ENCODE data around the gene USH2A.

The USH2A gene

GRCh38 chr1:216422821-216423520 lies at the start of gene USH2A:
Gene USH2A, minus strand, starts transcription at chr1:216423448. Its CDS starts 1,112 bp downstream, at chr1:216422336.
- no peaks in the 10 kb centered on the region for H3K36me3 Mint-ChIP-seq (ENCODE audit: low read depth)
- no peak within 1 kb of the TSS for H3K4me3 Mint-ChIP-seq
- H3K9me3 Mint-ChIP-seq, result no peaks in the 10 kb centered on the region
- H3K27me3 Mint-ChIP-seq, result no peaks in the 10 kb centered on the region
- H3K4me1 Mint-ChIP-seq (ENCODE audit: low read depth), result no peaks in the 10 kb centered on the region
- intact Hi-C loops (cut with micrococcal nuclease), result no loop called here
- no peak within 1 kb of the TSS for H3K27ac Mint-ChIP-seq

GRCh38 chr1:216466162-216466801 lies 43.0 kb upstream of the USH2A start:
- H3K4me1 Mint-ChIP-seq (ENCODE audit: low read depth), result no peaks in the 10 kb centered on the region
- no peak overlapping the region for H3K4me3 Mint-ChIP-seq
- intact Hi-C loops (cut with micrococcal nuclease), result no loop called here
- H3K27ac Mint-ChIP-seq, result no peak overlapping the region
- H3K9me3 Mint-ChIP-seq, result no peaks in the 10 kb centered on the region
- H3K27me3 Mint-ChIP-seq, result no peaks in the 10 kb centered on the region
- H3K36me3 Mint-ChIP-seq (ENCODE audit: low read depth), result no peaks in the 10 kb centered on the region

- no peaks in the 10 kb centered on the region for H3K36me3 Mint-ChIP-seq (ENCODE audit: low read depth)
- H3K4me1 Mint-ChIP-seq (ENCODE audit: low read depth), result no peaks in the 10 kb centered on the region
- H3K9me3 Mint-ChIP-seq, result no peaks in the 10 kb centered on the region
- no peak overlapping the region for H3K4me3 Mint-ChIP-seq
- no peaks in the 10 kb centered on the region for H3K27me3 Mint-ChIP-seq
- no peak overlapping the region for H3K27ac Mint-ChIP-seq
- intact Hi-C loops (cut with micrococcal nuclease), result no loop called here
Measured at GRCh38 chr1:216464489-216464888, 41.2 kb upstream of the USH2A start.

GRCh38 chr1:216462066-216462775 lies 39.0 kb upstream of the USH2A start:
- Mint-ChIP-seq H3K4me3 (no peak overlapping the region), H3K27ac (no peak overlapping the region)

GRCh38 chr1:216461466-216461865 lies 38.2 kb upstream of the USH2A start:
- no peak overlapping the region for H3K27ac Mint-ChIP-seq
- H3K36me3 Mint-ChIP-seq (ENCODE audit: low read depth), result no peaks in the 10 kb centered on the region
- no peaks in the 10 kb centered on the region for H3K9me3 Mint-ChIP-seq
- no peaks in the 10 kb centered on the region for H3K4me1 Mint-ChIP-seq (ENCODE audit: low read depth)
- intact Hi-C loops (cut with micrococcal nuclease), result no loop called here
- no peak overlapping the region for H3K4me3 Mint-ChIP-seq
- no peaks in the 10 kb centered on the region for H3K27me3 Mint-ChIP-seq

More at GRCh38 chr1:216462066-216462775, 39.0 kb upstream of the USH2A start:
- Mint-ChIP-seq H3K36me3 (ENCODE audit: low read depth) (no peaks in the 10 kb centered on the region), H3K27me3 (no peaks in the 10 kb centered on the region), H3K9me3 (no peaks in the 10 kb centered on the region), H3K4me1 (ENCODE audit: low read depth) (no peaks in the 10 kb centered on the region)
- intact Hi-C loops (cut with micrococcal nuclease), result no loop called here

GRCh38 chr1:216459651-216460207 lies 36.5 kb upstream of the USH2A start:
- H3K36me3 Mint-ChIP-seq (ENCODE audit: low read depth), result no peaks in the 10 kb centered on the region
- peaks cover 2% of the 10 kb centered on the region for H3K9me3 Mint-ChIP-seq
- H3K27me3 Mint-ChIP-seq, result no peaks in the 10 kb centered on the region
- no peak overlapping the region for H3K4me3 Mint-ChIP-seq
- H3K27ac Mint-ChIP-seq, result no peak overlapping the region
- no peaks in the 10 kb centered on the region for H3K4me1 Mint-ChIP-seq (ENCODE audit: low read depth)
- intact Hi-C loops (cut with micrococcal nuclease), result no loop called here

- Mint-ChIP-seq H3K4me1 (ENCODE audit: low read depth) (no peaks in the 10 kb centered on the region), H3K27ac (no peak overlapping the region), H3K36me3 (ENCODE audit: low read depth) (no peaks in the 10 kb centered on the region), H3K27me3 (no peaks in the 10 kb centered on the region), H3K4me3 (no peak overlapping the region), H3K9me3 (peaks cover 11% of the 10 kb centered on the region)
- intact Hi-C loops (cut with micrococcal nuclease), result no loop called here
Measured at GRCh38 chr1:216458812-216459211, 35.6 kb upstream of the USH2A start.

- no peak overlapping the region for H3K4me3 Mint-ChIP-seq
- H3K27me3 Mint-ChIP-seq, result no peaks in the 10 kb centered on the region
- H3K27ac Mint-ChIP-seq, result no peak overlapping the region
- peaks cover 15% of the 10 kb centered on the region for H3K9me3 Mint-ChIP-seq
- no peaks in the 10 kb centered on the region for H3K4me1 Mint-ChIP-seq (ENCODE audit: low read depth)
- no peaks in the 10 kb centered on the region for H3K36me3 Mint-ChIP-seq (ENCODE audit: low read depth)
- intact Hi-C loops (cut with micrococcal nuclease), result no loop called here
Measured at GRCh38 chr1:216457356-216457755, 34.1 kb upstream of the USH2A start.

- H3K4me1 Mint-ChIP-seq (ENCODE audit: low read depth), result no peaks in the 10 kb centered on the region
- intact Hi-C loops (cut with micrococcal nuclease), result no loop called here
- H3K9me3 Mint-ChIP-seq, result peaks cover 15% of the 10 kb centered on the region
- no peaks in the 10 kb centered on the region for H3K27me3 Mint-ChIP-seq
- no peaks in the 10 kb centered on the region for H3K36me3 Mint-ChIP-seq (ENCODE audit: low read depth)
- H3K27ac Mint-ChIP-seq, result no peak overlapping the region
- no peak overlapping the region for H3K4me3 Mint-ChIP-seq
Measured at GRCh38 chr1:216456682-216457081, 33.4 kb upstream of the USH2A start.

GRCh38 chr1:216453777-216454176 lies 30.5 kb upstream of the USH2A start:
- intact Hi-C loops (cut with micrococcal nuclease), result no loop called here
- Mint-ChIP-seq H3K4me1 (ENCODE audit: low read depth) (no peaks in the 10 kb centered on the region), H3K27me3 (no peaks in the 10 kb centered on the region), H3K9me3 (peaks cover 15% of the 10 kb centered on the region), H3K27ac (no peak overlapping the region), H3K4me3 (no peak overlapping the region), H3K36me3 (ENCODE audit: low read depth) (no peaks in the 10 kb centered on the region)

- intact Hi-C loops (cut with micrococcal nuclease), result no loop called here
- H3K9me3 Mint-ChIP-seq, result peaks cover 15% of the 10 kb centered on the region
- no peaks in the 10 kb centered on the region for H3K4me1 Mint-ChIP-seq (ENCODE audit: low read depth)
- H3K36me3 Mint-ChIP-seq (ENCODE audit: low read depth), result no peaks in the 10 kb centered on the region
- H3K4me3 Mint-ChIP-seq, result no peak overlapping the region
- no peaks in the 10 kb centered on the region for H3K27me3 Mint-ChIP-seq
- no peak overlapping the region for H3K27ac Mint-ChIP-seq
Measured at GRCh38 chr1:216450227-216450626, 27.0 kb upstream of the USH2A start.

- intact Hi-C loops (cut with micrococcal nuclease), result no loop called here
- Mint-ChIP-seq H3K36me3 (ENCODE audit: low read depth) (no peaks in the 10 kb centered on the region), H3K4me3 (no peak overlapping the region), H3K9me3 (no peaks in the 10 kb centered on the region), H3K27me3 (no peaks in the 10 kb centered on the region), H3K4me1 (ENCODE audit: low read depth) (no peaks in the 10 kb centered on the region), H3K27ac (no peak overlapping the region)
Measured at GRCh38 chr1:216448011-216448510, 24.8 kb upstream of the USH2A start.

GRCh38 chr1:216437603-216438002 lies 14.4 kb upstream of the USH2A start:
- H3K4me1 Mint-ChIP-seq (ENCODE audit: low read depth), result no peaks in the 10 kb centered on the region
- no peaks in the 10 kb centered on the region for H3K36me3 Mint-ChIP-seq (ENCODE audit: low read depth)
- intact Hi-C loops (cut with micrococcal nuclease), result no loop called here
- no peak overlapping the region for H3K27ac Mint-ChIP-seq
- H3K9me3 Mint-ChIP-seq, result no peaks in the 10 kb centered on the region
- no peak overlapping the region for H3K4me3 Mint-ChIP-seq
- no peaks in the 10 kb centered on the region for H3K27me3 Mint-ChIP-seq

GRCh38 chr1:216434232-216434631 lies 11.0 kb upstream of the USH2A start:
- H3K4me1 Mint-ChIP-seq (ENCODE audit: low read depth), result no peaks in the 10 kb centered on the region
- no peak overlapping the region for H3K4me3 Mint-ChIP-seq
- no peaks in the 10 kb centered on the region for H3K36me3 Mint-ChIP-seq (ENCODE audit: low read depth)

More at GRCh38 chr1:216434232-216434631, 11.0 kb upstream of the USH2A start:
- no peaks in the 10 kb centered on the region for H3K27me3 Mint-ChIP-seq
- H3K27ac Mint-ChIP-seq, result no peak overlapping the region
- intact Hi-C loops (cut with micrococcal nuclease), result no loop called here
- no peaks in the 10 kb centered on the region for H3K9me3 Mint-ChIP-seq
